ENCODE measurements around the gene POP4. TPM values are rescaled to one million over a fixed set of nuclear protein-coding genes. Genes with fewer than 3 reads are reported as not detected.

Gene POP4
- total RNA-seq, 4 donors from 2014 or later: 6.4 to 59.7 (median 38.7) TPM

DNA sequence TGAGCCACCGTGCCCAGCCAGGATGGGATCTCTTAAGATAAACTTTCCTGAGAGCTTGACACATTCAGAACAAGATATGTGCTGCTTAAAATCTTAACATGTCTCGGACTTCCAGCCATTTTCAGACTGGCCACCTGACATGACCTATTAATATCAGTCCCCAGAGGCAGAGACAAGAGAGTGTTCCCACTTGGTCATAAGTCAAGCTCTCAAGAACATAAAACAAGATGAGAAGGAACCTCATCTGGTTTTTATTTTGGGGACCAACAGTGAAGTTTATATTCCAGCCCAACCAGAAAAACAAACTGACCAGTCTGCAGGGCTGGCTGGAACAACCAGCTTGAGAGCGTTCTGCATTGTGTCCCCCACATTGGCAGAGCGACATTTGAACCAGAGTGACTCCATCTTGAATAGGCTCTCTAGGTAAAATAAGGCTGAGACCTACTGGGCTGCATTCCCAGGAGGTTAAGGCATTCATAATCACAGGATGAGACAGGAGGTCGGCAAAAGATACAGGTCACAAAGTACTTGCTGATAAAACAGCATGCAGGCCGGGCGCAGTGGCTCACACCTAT lies 37.4 kb downstream of the POP4 start:
- H3K27me3 ChIP-seq: peaks cover 4% of the 10 kb centered on the region
- in situ Hi-C loops (cut with MboI; ENCODE audit: low pct_ligation_motif_present in 1 of 4, low pct_unique_long_range_greater_than_20kb in 1 of 4, low sequenced_read_pairs in 3 of 4) (no loop called here), intact Hi-C loops (cut with DNase I; ENCODE audit: low total_unique reads) (no loop called here)
- no peaks in the 10 kb centered on the region for H3K9me3 ChIP-seq
- H3K4me3 ChIP-seq: no peak overlapping the region
- WGBS, 2 donors (ENCODE audit: low coverage in 1 of 2): 83 to 88% methylated on average over 1 to 7 of the region's 7 CpGs
- peaks cover 0 to 7% (median 0%) of the 10 kb centered on the region in 4 donors for H3K4me1 ChIP-seq
- H3K36me3 ChIP-seq: no peaks in the 10 kb centered on the region
- no peak for TF ChIP-seq EP300 (IDR thresholded peaks at IDR 0.05; ENCODE audit: low read depth)
- no peak for TF ChIP-seq POLR2AphosphoS5 (IDR thresholded peaks at IDR 0.05)
- TF ChIP-seq POLR2A (IDR thresholded peaks at IDR 0.05): no peak
- TF ChIP-seq, protein P1, sequence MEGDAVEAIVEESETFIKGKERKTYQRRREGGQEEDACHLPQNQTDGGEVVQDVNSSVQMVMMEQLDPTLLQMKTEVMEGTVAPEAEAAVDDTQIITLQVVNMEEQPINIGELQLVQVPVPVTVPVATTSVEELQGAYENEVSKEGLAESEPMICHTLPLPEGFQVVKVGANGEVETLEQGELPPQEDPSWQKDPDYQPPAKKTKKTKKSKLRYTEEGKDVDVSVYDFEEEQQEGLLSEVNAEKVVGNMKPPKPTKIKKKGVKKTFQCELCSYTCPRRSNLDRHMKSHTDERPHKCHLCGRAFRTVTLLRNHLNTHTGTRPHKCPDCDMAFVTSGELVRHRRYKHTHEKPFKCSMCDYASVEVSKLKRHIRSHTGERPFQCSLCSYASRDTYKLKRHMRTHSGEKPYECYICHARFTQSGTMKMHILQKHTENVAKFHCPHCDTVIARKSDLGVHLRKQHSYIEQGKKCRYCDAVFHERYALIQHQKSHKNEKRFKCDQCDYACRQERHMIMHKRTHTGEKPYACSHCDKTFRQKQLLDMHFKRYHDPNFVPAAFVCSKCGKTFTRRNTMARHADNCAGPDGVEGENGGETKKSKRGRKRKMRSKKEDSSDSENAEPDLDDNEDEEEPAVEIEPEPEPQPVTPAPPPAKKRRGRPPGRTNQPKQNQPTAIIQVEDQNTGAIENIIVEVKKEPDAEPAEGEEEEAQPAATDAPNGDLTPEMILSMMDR (IDR thresholded peaks at IDR 0.05): no peak
- H3K27ac ChIP-seq: no peak overlapping the region
- no peak for DNase-seq

GRCh38 chr19:29644210-29644609 lies 38.1 kb downstream of the POP4 start:
- intact Hi-C loops (cut with DNase I; ENCODE audit: low total_unique reads) (no loop called here), in situ Hi-C loops (cut with MboI; ENCODE audit: low pct_ligation_motif_present in 1 of 4, low pct_unique_long_range_greater_than_20kb in 1 of 4, low sequenced_read_pairs in 3 of 4) (no loop called here)
- H3K36me3 ChIP-seq: no peaks in the 10 kb centered on the region
- no peaks in the 10 kb centered on the region for H3K9me3 ChIP-seq
- 74 to 80% methylated on average over 5 to 6 of the region's 6 CpGs for WGBS, 2 donors (ENCODE audit: low coverage in 1 of 2)
- no peak overlapping the region for H3K27ac ChIP-seq
- peaks cover 4% of the 10 kb centered on the region for H3K27me3 ChIP-seq
- TF ChIP-seq EP300 (IDR thresholded peaks at IDR 0.05; ENCODE audit: low read depth): no peak
- peaks cover 0 to 7% (median 0%) of the 10 kb centered on the region in 4 donors for H3K4me1 ChIP-seq
- H3K4me3 ChIP-seq: no peak overlapping the region
- DNase-seq: no peak

DNA sequence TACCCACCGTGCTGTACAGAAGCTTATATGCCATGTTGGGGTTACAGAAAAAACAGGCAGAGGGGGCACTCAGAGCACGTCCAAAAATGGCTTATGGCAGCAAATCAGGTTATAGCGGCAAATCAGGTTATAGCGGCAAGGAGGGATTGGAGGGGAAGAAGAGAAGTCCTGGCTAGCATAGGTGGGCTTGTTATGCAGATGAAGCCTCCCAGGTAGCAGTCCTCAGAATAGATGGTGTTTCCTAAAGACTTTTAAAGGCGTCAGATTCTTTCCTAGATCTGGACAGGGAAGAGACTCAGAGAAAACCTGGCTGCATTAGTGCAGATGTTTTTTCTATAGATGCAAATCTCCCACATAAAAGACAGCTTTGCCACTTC lies 39.4 kb downstream of the POP4 start:
- in situ Hi-C loops (cut with MboI; ENCODE audit: low pct_ligation_motif_present in 1 of 4, low pct_unique_long_range_greater_than_20kb in 1 of 4, low sequenced_read_pairs in 3 of 4) (no loop called here), intact Hi-C loops (cut with DNase I; ENCODE audit: low total_unique reads) (no loop called here)
- 35 to 36% methylated on average over 4 to 5 of the region's 5 CpGs for WGBS, 2 donors (ENCODE audit: low coverage in 1 of 2)
- peaks cover 0 to 7% (median 0%) of the 10 kb centered on the region in 4 donors for H3K4me1 ChIP-seq
- H3K27ac ChIP-seq: no peak overlapping the region
- no peak for DNase-seq
- H3K9me3 ChIP-seq: no peaks in the 10 kb centered on the region
- TF ChIP-seq, protein P1 (IDR thresholded peaks at IDR 0.05): no peak
- TF ChIP-seq EP300 (IDR thresholded peaks at IDR 0.05; ENCODE audit: low read depth) (no peak), POLR2AphosphoS5 (IDR thresholded peaks at IDR 0.05) (no peak), POLR2A (IDR thresholded peaks at IDR 0.05) (no peak)
- H3K27me3 ChIP-seq: peaks cover 4% of the 10 kb centered on the region
- H3K36me3 ChIP-seq: no peaks in the 10 kb centered on the region
- H3K4me3 ChIP-seq: no peak overlapping the region

GRCh38 chr19:29645911-29646310 lies 39.8 kb downstream of the POP4 start:
- TF ChIP-seq POLR2A (IDR thresholded peaks at IDR 0.05): no peak
- TF ChIP-seq, protein P1 (IDR thresholded peaks at IDR 0.05): no peak
- TF ChIP-seq EP300 (IDR thresholded peaks at IDR 0.05; ENCODE audit: low read depth): no peak
- no peak for TF ChIP-seq POLR2AphosphoS5 (IDR thresholded peaks at IDR 0.05)
- WGBS, 2 donors (ENCODE audit: low coverage in 1 of 2): 14 to 23% methylated on average over 7 to 8 of the region's 8 CpGs
- Histone ChIP-seq H3K4me1 (peaks cover 0 to 7% (median 0%) of the 10 kb centered on the region in 4 donors), H3K27me3 (peaks cover 4% of the 10 kb centered on the region), H3K9me3 (no peaks in the 10 kb centered on the region), H3K27ac (no peak overlapping the region), H3K4me3 (no peak overlapping the region), H3K36me3 (no peaks in the 10 kb centered on the region)
- intact Hi-C loops (cut with DNase I; ENCODE audit: low total_unique reads): no loop called here
- in situ Hi-C loops (cut with MboI; ENCODE audit: low pct_ligation_motif_present in 1 of 4, low pct_unique_long_range_greater_than_20kb in 1 of 4, low sequenced_read_pairs in 3 of 4): no loop called here
- no peak for DNase-seq

Data from transverse colon (tissue), 4 donors.